A549 (cell line): ENCODE measurements around the gene POLR2L.

Experiments
- CBX2 ChIP-seq: fragments of 200-600 bp; sonication (generic); IDR thresholded peaks from 2 replicates; pipeline ENCODE4 v1.6.1; 2016; ENCODE audit warnings: low read depth, mild to moderate bottlenecking, borderline replicate concordance
- CTCF ChIP-seq: fragments of >200 bp; sonication (Bioruptor Twin); formaldehyde crosslinking; IDR thresholded peaks from 3 replicates; pipeline ENCODE4 v1.5.1; 2016
- EP300 ChIP-seq, 2 experiments: fragments of >200 bp; sonication (Bioruptor Twin); formaldehyde crosslinking; IDR thresholded peaks; 2 replicates in 1 of 2; 3 replicates in 1 of 2; pipeline ENCODE4 v1.6.1; 2016 to 2017
- GATA3 ChIP-seq: IDR thresholded peaks from 2 replicates; pipeline ENCODE4 v1.6.1; 2012; ENCODE audit warnings: borderline replicate concordance
- JUNB ChIP-seq: fragments of >200 bp; sonication (Bioruptor Twin); formaldehyde crosslinking; IDR thresholded peaks from 2 replicates; pipeline ENCODE4 v1.6.1; 2016
- MAZ ChIP-seq: fragments of 150-350 bp; IDR thresholded peaks from 2 replicates; pipeline ENCODE4 v1.6.1; 2014; ENCODE audit warnings: antibody characterized with exemption, low read depth, low read length, borderline replicate concordance
- POLR2A ChIP-seq: IDR thresholded peaks from 2 replicates; pipeline ENCODE4 v1.6.1; 2012; ENCODE audit warnings: mild to moderate bottlenecking, low read length
- REST ChIP-seq: fragments of 200-600 bp; sonication (generic); IDR thresholded peaks from 2 replicates; pipeline ENCODE4 v1.6.1; 2016; ENCODE audit warnings: antibody characterized with exemption, mild to moderate bottlenecking, moderate library complexity

- TF ChIP-seq POLR2A (no peak), EP300 (IDR thresholded peaks at IDR 0.05) (no peak), CTCF (no peak), GATA3 (no peak), JUNB (no peak), MAZ (no peak), REST (no peak), CBX2 (no peak)
Observed at GRCh38 chr11:856397-856796, 14.1 kb upstream of the POLR2L start.
